A673 (cell line): ENCODE data around the gene SPAG6.

Source experiments
- EZH2 ChIP-seq: fragments of 200-600 bp; sonication (generic); IDR thresholded peaks from 2 replicates; pipeline ENCODE4 v1.6.1; 2017; ENCODE audit warnings: borderline replicate concordance, low read depth, mild to moderate bottlenecking, mixed read lengths, antibody characterized with exemption, low read length; ENCODE audit not compliant: poor library complexity, severe bottlenecking
- TF ChIP-seq, protein P1 (sequence below): fragments of 300-800, 200-600 bp; sonication (generic); conservative IDR thresholded peaks from 2 replicates; pipeline ENCODE4 v1.5.1; 2017; ENCODE audit warnings: low read depth, mild to moderate bottlenecking, antibody characterized with exemption, low read length, moderate library complexity, mixed read lengths

DNA sequence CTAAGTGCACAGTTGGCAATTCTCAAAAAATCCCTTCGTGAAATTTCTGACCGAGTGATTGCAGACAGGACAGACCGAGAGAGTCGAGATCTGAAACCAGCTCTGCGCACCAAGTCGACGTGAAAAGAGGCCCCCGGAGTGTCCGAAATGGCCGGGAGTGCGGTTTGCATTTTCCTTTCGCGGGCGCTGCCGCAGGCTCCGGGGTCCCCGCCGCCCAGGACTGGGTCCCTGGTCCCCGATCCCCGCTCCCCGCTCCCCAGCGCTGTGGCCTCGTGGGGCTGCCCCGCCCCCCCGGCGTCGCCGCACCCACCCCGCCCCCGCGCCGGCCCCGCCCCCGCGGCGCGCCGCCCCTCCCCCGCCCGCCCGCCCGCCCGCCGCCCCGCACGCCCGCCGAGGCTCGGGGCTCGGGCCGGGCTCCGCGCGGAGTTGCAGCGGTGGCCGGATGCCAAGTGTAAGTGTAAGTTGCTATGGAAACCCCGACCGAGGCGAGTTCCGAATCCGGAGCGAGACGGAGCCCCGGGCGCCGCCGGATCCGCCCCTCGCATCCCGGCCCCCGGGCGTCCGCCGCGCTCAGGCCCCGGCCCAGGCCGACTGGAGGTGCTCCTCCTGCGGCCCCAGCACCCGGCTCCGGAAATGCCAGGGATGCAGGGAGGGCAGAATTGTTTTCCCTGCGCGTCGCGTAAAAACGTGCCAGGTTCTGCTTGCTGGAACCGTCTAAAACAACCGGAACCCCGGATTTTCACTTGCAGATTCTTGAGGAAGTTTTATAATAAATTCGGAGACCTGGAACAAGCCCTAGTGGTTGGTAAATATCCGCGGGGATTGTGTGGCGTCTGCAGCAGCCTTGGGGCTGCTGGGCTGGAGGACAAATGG is 19.8 kb upstream of the SPAG6 start:
- TF ChIP-seq, protein P1, sequence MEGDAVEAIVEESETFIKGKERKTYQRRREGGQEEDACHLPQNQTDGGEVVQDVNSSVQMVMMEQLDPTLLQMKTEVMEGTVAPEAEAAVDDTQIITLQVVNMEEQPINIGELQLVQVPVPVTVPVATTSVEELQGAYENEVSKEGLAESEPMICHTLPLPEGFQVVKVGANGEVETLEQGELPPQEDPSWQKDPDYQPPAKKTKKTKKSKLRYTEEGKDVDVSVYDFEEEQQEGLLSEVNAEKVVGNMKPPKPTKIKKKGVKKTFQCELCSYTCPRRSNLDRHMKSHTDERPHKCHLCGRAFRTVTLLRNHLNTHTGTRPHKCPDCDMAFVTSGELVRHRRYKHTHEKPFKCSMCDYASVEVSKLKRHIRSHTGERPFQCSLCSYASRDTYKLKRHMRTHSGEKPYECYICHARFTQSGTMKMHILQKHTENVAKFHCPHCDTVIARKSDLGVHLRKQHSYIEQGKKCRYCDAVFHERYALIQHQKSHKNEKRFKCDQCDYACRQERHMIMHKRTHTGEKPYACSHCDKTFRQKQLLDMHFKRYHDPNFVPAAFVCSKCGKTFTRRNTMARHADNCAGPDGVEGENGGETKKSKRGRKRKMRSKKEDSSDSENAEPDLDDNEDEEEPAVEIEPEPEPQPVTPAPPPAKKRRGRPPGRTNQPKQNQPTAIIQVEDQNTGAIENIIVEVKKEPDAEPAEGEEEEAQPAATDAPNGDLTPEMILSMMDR, result no peak
- no peak for TF ChIP-seq EZH2
